HG02870 (cell line): ENCODE results near the gene PRG3.

Source experiments
- ATAC-seq: cut with Tn5 transposase; IDR thresholded peaks from one replicate; pipeline ENCODE4 v1.9.1; 2021; ENCODE audit warnings: mild to moderate bottlenecking, moderate library complexity; ENCODE audit not compliant: unreplicated experiment

Gene PRG3

DNA sequence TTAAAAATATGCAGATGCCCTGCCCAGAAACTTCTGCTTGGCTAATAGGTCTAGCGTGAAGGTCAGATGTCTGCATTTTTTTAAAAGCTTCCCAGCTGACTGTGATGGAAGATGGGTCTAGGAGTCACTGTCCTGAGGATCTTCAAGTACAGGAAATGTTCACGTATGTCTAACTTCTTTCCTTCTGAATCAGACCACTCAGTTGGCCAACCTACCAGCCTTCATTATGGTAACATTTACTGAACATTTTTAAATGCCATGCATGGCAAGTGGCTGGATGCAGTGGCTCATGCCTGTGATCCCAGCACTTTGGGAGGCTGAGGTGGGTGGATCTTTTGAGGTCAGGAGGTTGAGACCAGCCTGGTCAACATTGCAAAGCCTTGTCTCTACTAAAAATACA, 10.6 kb upstream of the PRG3 start:
- no peak for ATAC-seq

DNA sequence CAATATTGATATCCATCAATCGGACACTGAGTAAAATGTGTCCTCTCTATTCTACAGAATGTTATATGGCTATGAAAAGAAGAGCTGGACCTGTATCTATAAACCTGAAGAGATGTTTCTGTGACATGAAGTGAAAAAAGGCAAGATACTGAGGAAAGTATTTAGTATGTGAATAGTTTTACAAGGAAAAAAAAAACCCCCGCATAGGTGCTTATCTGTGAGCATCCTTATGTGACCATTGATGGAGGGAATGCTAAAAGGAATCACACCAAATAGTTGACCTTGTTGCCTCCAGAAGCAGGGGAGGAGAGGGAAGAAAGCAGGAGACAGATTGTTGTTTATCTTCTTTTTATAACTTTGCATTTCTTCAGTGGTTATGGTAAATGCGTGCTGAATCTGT, 10.2 kb upstream of the PRG3 start:
- no peak for ATAC-seq

DNA sequence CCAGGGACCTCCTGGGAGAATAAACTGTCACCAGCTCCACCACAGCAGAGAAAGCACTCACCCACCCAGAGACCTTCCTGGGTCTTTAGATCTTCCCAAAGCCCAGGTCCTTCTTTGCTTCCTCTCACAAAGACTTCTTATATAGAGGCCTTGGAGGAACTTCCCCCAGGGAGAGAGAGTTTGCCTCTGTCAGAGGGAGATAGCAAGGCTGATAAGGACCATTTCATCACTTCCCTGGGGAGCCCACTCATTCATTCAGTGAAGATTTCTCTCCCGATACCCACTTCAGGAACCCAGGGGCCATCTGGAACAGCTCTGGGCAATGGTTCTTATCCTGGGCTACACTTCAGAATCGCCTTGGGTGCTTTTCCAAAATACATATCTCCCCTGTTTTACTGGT, 9.6 kb upstream of the PRG3 start, which contains the start of gene PRG2:
Gene PRG2 (minus strand): TSS at position 116 of the 400 bp plus-strand sequence. CDS start 706 bp downstream, outside the sequence.
- ATAC-seq = no peak

DNA sequence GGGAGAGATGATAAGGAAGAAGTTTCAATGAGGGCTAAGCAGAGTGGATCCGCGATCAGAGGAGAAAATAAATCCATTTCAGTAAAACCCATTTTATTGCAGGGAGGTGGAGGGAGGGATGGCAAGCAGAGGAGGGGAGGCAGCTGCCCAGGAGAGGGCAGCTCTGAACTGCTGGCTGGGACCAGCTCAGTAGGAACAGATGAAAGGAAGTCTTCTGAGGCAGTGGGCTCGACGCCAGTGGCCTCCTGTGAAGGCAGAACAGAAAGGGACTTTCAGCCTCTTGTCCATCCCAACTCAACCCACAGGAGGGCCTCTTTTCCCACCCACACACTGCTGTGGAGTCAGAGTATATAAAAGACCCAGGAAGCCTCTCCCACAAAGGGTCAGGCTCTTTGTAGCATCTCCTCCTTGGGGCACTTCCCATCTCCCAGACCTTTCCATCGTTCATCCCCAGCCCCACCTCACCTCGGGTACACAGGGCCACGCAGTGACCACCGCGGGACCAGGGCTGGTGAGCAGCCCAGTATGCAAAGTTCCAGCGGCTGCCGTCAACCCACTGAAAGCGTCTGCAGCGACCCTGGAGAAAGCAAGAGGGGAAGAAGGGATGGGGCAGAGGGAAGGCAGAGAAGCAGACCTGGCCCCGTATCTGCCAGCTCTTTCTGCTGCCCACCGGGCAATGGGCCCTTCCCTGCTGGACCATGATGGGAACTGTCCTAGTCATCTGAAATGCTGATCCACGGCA, 6.5 kb upstream of the PRG3 start:
- no peak for ATAC-seq

DNA sequence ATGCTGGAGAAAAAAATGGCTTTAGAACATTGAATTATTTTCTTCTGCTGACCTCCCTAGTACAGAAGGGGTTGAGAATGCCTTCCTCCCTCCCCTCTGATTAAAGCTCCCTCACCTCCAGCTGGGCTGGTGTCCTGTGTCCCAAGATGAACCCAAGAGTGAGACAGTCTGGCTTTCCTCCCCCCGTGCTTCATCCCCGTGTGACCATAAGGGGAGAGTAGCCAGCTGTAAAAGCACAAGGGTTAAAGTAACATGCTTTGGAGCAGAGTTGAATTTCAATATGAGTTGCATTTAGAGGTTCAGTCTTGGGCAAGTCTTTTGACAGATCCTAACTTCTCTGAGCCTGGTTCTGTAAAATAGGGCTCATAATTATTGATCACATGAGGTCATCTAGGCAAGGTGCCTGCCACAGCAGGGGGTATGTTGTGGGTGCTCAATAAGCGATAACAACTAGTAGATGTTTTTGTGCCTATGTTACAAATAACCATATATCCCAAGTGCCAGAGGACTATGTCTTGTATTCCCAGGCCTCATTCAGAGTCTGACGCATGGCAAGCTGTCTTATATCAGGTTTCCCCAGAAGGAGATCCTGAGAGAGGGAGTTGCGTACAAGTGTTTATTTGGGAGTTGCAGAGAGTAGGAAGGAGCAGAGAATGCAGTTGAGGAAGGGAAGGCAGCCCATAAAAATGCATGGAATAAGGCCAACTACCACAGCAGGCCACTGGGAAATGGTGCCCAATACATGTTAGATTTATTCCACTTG, 5.4 kb upstream of the PRG3 start:
- ATAC-seq = no peak

DNA sequence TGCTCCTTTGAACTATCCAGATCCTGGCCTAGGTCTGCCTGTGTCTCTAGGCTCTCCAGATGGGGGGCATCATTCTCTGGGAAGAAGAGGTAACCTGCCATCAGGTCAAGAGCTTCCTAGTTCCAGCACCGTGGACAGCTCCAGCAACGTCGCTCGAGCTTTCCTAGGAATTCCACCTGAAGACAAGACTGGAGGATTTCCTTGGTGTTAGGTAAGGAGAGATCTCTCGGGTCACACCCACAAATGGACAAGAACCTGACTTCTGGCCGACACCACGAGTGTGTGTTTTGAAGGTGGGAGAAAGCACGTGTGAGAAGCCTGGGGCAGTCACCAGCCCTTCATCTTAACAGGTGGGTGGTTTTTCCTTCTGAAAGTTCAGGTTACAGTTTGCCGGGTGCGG, 1.2 kb downstream of the PRG3 start:
- ATAC-seq = no peak

DNA sequence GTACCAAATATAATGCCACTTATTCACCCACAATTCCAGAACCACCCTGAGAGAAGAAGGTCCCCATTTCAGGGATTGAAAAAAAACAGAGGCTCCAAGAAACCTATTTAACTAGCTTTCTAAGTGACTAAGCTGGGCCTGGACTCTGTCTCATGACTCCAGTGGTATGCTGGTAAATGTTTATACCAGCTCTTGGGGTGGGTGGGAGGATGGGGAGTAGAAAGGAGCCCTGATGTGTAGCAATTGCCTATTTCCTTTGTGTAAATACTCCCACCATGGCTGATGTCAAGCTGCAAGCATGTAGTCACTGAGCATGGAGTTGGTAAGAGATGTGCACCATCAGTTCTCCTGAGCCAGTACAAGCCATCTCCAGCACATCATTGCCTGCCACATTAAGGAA, 2.8 kb downstream of the PRG3 start:
- ATAC-seq = no peak

DNA sequence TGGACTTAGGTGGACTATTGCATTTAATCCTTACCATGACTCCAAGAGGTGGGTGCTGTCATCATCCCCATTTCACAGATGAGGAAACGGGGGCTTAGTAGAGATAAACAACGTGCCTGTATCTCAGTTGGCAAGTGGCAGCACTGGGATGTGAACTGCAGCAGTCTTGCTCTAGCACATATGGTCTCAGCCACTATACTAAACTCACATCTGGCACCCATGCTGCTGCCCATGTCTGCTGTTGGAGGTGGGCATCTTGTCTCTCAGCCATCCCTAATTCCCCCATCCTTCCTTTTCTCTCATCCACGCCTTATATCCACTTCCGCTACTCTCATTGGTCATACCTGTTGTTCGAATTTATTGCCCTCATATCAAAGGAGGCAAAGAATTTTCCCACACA, 3.8 kb downstream of the PRG3 start:
- no peak for ATAC-seq

DNA sequence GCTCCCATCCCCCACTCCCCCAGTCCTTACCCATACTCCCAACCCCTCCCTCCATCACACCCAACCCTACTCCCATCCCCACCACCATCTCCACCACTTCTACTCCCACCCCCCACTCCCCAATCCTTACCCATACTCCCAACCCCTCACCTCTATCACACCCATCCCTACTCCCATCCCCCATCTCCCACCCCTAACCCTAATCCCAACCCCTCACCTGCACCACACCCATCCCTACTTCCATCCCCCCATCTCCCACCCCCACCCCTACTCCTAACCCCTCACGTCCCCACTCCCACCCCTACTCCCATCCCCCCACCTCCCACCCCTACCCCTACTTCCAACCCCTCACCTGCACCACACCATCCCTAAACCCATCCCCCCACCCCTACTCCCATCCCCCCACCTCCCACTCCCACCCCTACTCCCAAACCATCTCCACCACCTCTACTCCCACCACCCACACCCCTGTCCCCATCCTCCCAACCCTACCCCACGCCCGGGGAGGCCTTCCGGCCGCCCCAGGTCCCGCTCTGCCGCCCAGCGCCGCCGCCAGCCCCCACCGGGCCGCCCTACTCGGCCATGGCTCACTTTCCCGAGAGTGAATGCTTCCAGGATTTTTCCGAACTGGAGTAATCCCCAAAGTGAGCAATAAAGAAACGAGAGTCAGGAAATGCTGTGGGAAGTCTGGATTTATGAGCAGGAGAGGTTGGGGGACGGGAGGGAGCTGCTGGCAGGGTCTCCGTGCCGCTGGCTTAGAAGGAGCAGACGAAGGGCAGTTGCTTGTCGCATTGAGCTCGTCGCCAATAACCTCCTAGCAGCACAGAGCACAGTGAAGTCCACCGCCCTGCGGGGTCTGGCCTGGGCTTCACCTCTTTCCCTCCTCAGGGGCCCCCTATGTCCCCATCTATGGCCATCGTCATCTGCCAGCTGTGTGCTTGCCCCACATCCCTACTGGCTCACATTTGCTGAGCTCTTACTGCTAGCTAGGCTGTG, 4.6 kb downstream of the PRG3 start:
- no peak for ATAC-seq

DNA sequence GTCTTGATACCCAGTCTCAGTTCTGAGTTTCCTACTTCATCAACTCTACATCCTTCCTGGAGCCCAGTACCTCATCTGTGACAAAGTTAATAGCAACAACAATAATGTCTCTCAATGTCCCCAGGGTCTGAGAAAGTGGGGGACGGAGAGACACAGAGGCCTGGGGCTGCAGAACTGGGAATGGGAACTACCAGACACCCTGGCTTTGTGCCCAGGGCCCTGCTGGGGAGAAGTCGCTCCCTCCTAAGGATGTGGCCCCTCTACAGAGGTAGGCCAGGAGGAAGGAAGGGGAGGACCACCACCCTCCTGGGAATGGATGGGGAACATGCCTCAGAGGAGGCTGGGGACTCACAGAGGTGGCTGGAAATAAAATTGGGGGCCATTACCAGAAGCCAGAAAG, 5.5 kb downstream of the PRG3 start:
- no peak for ATAC-seq

DNA sequence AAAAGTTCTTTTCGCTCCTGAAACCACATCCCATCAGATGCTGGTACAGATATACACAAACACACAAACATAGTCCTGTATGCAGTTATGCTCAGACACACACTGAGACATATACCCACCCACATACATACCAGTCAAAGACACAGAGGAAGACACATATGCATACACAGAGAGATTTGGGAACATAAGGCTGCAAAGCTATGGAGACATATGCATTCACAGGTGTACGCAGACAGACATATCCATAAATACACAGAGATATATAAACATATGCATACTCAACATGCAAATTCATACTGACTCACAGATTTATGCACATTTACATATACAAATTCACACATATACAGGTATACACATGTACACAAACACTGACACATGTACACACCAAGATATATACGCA, 6.0 kb downstream of the PRG3 start:
- ATAC-seq = no peak

DNA sequence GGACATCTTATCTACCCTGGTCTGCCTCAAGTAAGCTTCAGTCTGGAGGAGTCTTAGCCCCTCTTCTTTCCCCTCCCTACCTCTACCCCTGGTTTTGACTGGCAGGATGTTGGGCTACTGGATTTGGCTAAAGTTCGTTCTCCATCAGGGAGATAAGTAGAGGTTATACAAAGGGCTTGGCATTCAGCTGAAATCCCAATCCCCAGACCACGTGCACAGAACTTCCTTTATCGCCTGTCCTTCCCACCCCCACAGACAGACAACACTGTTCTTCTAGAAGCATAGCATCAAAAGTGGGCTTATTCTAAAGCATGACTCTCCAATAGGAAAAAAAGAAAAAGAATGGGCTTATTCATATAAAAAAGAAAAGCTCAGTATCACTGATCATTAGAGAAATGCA, 7.8 kb downstream of the PRG3 start:
- no peak for ATAC-seq

DNA sequence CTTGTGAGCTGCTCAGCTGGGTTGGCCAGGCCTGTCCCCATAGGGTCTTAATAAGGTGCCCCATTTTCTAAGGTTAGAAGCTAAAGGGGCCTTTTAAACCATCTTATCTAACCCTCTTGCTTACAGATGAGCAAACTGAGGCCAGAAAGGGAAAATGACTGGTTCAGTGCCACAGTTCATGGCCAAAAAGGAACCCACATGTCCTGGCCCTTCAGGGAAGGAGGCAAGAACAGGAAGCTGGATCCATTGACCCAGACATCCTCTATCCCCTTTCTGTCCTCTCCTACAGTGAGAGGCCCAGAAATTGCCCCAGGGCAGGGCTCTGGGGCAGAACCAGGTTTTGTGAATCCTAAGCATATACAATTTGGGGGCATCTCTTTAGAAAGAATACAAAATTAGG, 10.0 kb downstream of the PRG3 start:
- ATAC-seq = no peak

DNA sequence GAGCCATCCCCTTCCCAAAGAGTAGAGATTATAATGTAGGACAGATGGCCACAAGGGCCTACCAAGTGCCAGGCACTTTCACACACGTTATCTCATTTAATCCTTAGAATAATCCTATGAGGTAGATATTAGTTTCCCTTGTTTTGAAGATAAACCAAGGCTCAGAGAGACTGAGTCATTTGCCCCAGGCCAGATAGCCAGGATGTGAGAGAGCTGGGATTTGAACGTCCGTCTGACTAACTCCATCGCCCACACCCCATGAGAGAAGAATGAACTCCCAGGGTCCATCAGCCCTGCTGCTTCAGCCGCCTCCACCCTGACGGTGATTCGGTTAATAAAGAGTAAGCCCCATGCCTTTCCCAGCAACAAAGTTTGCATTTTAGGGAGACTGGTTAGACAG, 10.7 kb downstream of the PRG3 start:
- no peak for ATAC-seq

DNA sequence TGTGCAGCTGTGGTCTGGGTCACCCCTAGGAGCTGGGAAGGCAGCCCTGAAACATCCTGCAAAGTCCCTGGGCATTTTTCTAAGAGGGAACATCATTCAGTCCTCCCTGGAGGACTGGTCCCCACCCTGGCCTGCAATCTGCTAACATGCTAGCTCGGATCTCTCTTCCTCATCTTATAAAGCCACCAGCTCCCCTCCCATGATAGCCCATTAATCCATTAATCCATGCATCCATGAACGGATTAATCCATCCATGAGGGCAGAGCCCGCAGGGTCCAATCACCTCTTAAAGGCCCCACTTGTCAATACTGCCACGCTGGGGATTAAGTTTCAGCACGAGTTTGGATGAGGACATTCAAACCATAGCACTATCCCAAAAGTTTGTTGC, 12.1 kb downstream of the PRG3 start:
- ATAC-seq = no peak

DNA sequence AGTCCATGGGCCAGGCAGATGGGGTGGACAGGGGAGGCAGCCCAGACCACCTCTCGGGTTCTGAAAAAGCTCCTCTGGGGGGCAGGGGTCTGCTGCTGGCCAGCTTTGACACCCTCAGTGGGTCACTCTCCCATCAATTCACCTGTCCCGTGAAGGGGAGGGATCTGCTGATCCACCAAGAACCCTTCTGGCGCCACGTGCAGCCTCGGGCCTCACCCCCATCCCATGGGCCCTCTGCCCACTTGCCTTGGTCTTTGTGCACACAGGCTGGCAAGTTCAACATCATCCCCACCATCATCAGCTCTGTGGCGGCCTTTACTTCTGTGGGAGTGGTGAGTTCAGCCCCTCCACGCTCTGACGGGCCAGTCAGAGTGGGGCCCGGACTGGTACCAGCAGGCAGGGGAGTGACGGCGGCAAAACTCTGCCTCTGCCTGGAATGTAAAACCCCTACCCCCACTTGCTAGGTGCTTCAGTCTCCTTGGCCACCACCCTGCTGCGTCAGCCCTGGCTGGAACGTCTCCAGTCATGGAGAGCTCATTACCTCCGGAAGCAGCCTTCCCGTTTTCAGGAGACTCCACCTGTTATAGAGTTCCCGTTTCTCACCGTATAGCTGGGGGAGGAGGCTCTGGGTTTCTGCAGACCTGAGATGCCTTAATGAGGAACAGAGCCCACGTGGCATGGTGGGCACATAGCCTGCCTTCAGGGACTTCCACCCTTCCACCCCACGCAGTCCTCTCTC, 12.7 kb downstream of the PRG3 start:
- ATAC-seq = no peak

DNA sequence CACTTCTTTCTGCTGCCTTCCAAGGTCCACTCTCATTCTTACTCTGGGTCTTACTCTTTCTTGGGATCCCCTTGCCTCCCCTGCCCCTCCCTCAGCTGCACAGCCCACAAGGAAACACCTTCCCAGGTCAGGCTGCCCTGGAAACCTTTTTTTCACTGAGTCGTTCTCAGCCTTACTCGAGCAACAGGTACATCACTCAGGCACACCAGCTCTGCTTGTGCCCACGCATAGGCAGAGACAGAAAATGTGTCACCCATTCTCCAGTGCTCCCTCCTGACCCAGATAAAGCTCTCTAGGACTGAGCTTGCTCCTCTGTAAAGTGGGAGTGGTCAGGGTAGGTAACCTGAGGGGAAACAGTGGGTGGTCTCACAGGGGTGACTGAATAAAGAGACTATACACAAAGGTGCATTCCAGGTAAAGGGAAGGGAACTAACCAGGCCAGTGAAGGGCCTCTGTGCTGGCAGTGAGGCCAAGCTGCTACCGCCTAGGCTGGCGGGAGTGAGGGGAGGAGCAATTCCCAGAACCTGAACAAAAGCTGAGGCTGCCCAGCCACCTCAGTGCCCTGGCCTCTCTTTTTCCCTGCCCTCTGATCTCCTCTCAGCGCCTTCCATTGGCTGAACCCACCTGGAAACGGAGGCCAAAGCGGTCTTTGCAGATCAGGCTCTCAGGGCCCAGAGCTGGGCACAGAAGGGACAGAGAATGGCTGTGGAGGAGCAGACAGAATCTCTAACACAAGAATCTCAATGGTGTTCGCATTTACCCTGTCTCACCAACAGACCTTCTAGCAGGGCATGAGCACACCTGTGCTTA, 15.9 kb downstream of the PRG3 start:
- no peak for ATAC-seq

DNA sequence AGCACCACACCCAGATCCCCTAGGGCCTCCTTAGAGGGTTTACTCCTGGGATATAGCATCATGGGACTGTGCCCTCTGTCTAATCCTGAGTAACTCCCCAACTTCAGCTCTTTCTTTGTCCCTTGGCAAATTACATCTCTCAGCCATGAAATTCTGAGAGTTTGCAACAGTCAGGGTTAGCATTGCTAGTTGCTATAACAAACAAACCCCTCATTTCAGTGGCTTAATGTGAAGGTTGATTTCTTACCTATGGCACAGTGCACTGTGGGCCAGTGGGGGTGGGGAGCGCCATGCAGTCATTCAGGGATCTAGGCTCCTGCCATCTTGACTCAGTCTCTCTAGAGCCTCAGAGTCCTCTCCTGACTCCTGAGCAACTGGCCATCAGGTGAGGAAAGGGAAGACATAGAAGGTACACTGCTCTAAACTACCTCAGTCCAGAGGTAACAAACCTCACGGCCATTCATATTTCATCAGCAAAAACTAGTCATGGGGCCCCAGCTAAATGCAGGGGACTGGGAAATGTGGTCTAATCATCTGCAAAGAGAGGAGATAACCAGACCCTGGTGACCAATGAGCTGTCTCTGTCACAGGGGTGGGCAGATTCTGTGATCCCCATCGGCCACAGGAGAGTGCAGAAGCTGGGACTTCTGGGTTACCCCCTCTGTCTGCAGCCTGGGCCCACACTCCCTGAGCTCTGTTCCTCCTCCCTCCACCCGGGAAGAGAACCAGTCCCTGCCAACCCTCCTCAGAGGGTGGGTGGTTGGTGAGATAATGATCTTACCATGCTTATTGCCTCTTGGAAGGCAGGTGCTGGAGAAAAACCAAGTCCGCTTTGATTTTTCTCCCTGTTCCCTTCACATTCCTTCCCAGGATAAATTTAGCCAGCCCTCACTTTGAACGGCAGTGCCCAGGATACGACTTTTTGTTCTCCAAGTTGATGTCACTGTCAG, 17.5 kb downstream of the PRG3 start:
- no peak for ATAC-seq

DNA sequence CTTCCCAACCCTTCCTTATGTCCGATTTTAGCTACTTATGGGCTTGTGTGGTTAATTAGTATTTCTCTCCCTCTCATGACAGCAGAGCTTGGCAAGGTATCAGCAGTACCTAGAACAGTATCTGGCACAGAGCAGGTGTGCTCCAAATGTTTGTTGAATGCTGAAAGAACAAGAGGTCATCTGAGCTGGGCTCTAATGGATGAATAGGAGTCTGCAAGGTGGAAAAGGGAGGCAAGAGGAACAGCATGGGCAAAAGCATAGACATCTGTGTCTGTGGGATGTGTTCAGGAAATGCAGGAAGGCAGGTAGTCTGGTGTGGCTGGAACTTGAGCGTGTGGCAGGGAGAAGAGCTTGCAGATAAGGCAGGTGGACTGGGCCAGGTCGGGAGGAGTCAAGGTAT, 19.0 kb downstream of the PRG3 start:
- no peak for ATAC-seq
